Effector memory CD4-positive, alpha-beta T cell (primary cell): Measurements from ENCODE around the gene PADI2.

Experiments used
- DNase-seq, 3 donors: peaks; one replicate each; pipeline ENCODE4 v3.0.0-alpha.2; 2020
- H3K27ac ChIP-seq: 2 replicates; pipeline ENCODE4 v1.7.0; 2013; ENCODE audit warnings: mild to moderate bottlenecking, low read length, moderate library complexity; ENCODE audit not compliant: insufficient read depth, poor library complexity, severe bottlenecking
- H3K27me3 ChIP-seq: replicated peaks from 2 replicates; pipeline ENCODE4 v1.7.0; 2013; ENCODE audit warnings: mild to moderate bottlenecking, low read length; ENCODE audit not compliant: insufficient read depth, control insufficient read depth, poor library complexity, severe bottlenecking
- H3K36me3 ChIP-seq: 2 replicates; pipeline ENCODE4 v1.7.0; 2013; ENCODE audit warnings: mild to moderate bottlenecking, low read length, moderate library complexity; ENCODE audit not compliant: control insufficient read depth, insufficient read depth
- H3K4me1 ChIP-seq: 2 replicates; pipeline ENCODE4 v1.7.0; 2013; ENCODE audit warnings: low read length, mild to moderate bottlenecking; ENCODE audit not compliant: control insufficient read depth, insufficient read depth, poor library complexity, severe bottlenecking
- H3K4me3 ChIP-seq: 2 replicates; pipeline ENCODE4 v1.7.0; 2013; ENCODE audit warnings: low read length, low read depth, mild to moderate bottlenecking; ENCODE audit not compliant: insufficient read depth, poor library complexity, severe bottlenecking
- H3K9me3 ChIP-seq: 2 replicates; pipeline ENCODE4 v1.7.0; 2013; ENCODE audit warnings: mild to moderate bottlenecking, low read length, moderate library complexity; ENCODE audit not compliant: control insufficient read depth

Gene PADI2

DNA sequence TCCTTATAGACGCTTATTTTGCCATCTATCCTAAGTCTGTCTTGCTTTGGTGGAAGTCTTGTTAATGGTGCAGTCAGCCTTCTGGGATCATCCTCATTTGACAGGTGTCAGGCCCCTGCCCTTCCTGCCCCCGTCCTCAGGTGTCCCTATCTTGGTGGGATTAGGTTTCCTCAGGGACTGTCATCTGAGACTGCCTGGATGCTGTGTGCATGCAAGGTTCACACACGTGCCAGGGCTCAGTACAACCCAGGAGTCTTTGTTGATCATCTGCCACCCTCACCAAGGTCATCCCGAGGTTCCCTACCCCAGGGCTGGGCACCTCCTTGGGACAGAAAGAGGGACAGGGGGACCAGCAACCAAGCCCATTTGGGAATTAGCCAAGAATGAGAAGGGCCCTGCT lies 18.0 kb downstream of the PADI2 start:
- H3K36me3 ChIP-seq: no peaks in the 10 kb centered on the region
- no peak overlapping the region for H3K27ac ChIP-seq
- DNase-seq: no peak
- H3K9me3 ChIP-seq: no peaks in the 10 kb centered on the region
- H3K27me3 ChIP-seq: no peaks in the 10 kb centered on the region
- H3K4me1 ChIP-seq: no peaks in the 10 kb centered on the region
- H3K4me3 ChIP-seq: no peak overlapping the region

DNA sequence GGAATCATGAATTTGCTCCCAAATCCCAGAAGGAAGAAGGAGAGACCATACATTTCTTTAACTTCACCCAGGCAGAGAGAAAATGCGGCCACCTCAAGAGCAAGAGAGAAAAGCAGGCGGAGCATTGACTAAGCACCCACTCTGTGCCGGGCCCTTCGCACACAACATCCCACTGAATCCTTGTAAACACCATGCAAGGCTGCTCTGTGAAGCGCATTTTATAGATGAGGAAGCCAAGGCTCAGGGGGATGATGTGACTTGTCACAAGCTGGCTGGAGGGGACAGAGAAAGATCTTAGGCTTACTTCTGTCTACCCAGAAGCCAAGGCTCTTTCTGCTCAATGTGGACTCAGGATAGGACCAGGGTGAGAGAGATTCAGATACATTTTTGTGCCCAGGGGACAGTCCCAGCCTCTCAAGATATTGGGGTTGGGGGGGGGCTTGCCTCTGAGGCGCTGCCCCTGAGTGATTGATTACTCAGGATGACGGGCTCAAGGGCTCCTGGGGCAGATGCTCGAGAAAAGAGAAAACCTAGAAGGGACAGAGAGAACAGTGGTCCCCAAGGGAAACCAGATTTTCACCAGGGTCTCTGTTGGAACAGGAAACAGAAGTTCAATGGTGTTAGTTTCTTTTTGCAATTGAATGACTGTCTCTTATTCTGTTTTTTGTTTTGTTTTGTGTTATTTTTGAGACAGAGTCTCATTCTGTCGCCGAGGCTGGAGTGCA lies 19.5 kb downstream of the PADI2 start:
- no peak for DNase-seq
- Histone ChIP-seq H3K4me1 (no peaks in the 10 kb centered on the region), H3K27ac (no peak overlapping the region), H3K36me3 (no peaks in the 10 kb centered on the region), H3K27me3 (no peaks in the 10 kb centered on the region), H3K9me3 (no peaks in the 10 kb centered on the region), H3K4me3 (no peak overlapping the region)

DNA sequence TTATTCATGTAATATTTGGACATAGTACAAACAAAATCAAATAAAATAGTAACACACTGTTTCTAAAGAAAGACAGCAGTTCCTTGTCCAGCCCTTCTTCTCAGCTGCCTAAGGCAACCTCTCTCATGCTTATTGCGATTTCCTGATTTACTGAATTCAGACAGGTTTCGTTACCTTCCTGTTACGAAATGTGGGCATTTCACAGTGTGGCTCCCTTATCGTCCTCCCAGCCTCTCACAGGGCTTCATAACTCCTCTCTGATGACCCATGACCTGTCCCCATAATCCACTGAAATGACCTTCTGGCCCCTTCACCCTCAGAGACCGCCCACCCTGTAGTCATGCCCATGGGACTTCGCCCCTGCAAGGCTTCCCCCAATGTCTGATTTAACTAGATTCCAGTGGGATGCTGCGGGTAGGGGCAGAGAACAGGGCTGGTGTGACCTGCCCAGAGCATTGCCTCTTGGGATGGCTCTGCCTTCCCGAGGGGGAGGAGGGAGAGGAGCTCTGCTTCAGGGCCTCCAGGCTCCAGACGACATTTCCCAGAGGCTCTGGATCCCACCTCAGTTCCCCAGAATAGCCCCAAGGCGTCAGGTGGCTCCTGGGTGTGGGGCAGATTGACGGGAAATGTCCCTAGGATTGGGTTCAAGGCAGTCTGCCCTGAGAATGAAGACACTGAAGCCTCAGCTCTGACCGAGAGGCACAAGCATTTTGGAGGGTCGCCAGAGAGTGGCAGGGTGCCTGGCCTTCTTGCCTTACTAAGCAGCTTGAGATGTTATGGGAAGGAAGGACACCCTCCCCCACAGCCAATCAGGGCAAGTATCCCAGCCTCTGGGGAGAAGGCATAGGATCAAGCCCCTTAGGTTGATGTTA lies 20.6 kb downstream of the PADI2 start:
- no peak for DNase-seq
- Histone ChIP-seq H3K4me1 (no peaks in the 10 kb centered on the region), H3K27ac (no peak overlapping the region), H3K27me3 (no peaks in the 10 kb centered on the region), H3K36me3 (no peaks in the 10 kb centered on the region), H3K4me3 (no peak overlapping the region), H3K9me3 (no peaks in the 10 kb centered on the region)

DNA sequence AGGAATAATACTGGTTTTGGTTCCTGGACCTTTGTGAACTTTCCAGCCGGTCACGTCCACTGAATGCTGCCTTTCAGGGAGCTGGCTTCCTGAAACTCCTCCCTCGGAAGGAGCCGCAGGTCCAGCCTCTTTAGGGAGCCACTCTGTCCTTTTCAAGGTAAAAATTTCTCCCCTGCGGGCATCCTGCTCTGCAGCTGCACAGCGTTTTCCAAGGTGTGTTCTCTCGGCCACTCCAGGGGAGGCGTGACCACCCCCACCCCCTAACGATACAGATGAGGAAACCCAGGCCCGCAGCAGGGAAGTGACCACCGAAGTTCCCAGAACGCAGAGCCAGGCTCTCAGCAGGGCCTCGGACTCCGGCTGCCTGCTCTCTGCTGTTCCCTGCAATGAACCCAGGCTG lies 21.5 kb downstream of the PADI2 start:
- Histone ChIP-seq H3K27me3 (no peaks in the 10 kb centered on the region), H3K4me1 (no peaks in the 10 kb centered on the region), H3K4me3 (no peak overlapping the region), H3K36me3 (no peaks in the 10 kb centered on the region), H3K9me3 (no peaks in the 10 kb centered on the region), H3K27ac (no peak overlapping the region)
- no peak for DNase-seq

DNA sequence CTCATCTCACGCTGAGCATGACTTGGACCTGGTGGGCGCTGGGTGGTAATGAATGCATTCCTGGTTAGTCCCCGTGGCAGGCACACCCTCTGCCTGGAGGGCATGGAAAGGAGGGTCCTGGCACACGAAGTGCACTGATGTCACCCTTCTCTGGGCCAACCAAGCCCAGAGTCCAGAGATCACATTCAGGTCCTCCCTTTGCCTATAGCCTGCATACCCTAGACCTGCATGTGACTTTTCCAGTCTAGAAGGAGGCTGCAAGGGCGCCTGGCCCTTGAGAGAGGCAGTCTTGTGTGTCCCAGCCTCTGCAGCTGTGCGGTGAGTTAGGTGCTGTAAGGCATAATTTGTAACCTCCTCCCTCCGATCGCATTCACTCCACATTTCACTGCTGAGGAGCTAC lies 22.1 kb downstream of the PADI2 start:
- no peak for DNase-seq
- H3K27ac ChIP-seq: no peak overlapping the region
- no peaks in the 10 kb centered on the region for H3K36me3 ChIP-seq
- H3K27me3 ChIP-seq: no peaks in the 10 kb centered on the region
- H3K9me3 ChIP-seq: no peaks in the 10 kb centered on the region
- no peak overlapping the region for H3K4me3 ChIP-seq
- no peaks in the 10 kb centered on the region for H3K4me1 ChIP-seq

DNA sequence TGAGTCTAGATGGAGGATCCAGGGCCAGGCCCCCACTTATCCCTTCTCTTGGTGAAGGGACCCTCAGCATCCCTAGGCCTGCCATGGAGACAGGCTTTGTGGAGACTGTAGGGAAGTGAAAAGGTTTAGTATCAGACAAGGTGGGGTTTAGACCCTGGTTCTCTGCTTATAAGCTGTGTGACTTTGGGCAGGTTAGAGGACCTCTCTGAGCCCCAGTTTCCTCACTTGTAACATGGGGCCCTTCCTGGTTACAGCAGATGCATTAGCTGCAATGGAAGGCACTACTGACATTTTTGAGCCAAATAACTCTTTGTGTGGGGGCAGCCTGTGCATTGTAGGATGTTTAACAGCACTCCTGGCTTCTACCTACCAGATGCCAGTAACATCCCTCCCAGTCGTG lies 22.7 kb downstream of the PADI2 start:
- Histone ChIP-seq H3K27ac (no peak overlapping the region), H3K27me3 (no peaks in the 10 kb centered on the region), H3K4me1 (no peaks in the 10 kb centered on the region), H3K4me3 (no peak overlapping the region), H3K9me3 (no peaks in the 10 kb centered on the region), H3K36me3 (no peaks in the 10 kb centered on the region)
- DNase-seq: no peak

DNA sequence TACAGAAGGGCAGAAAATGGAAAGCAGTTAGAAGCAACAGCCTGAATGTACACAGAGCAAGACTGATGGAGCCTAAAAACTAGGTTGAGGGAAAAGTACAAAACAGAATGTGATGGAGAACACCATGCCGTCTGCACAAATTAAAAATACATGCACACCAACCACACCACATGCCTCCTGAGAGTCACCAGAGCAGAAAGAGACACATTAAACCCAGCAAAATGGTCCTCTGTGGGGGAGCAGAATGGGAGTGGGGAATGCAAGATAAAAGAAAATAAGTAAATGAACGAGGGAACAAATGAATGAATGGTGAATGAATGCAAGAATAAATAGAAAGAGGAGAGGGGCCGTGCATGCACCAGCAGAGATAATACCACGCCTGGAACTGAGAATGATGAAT lies 24.1 kb downstream of the PADI2 start:
- Histone ChIP-seq H3K36me3 (no peaks in the 10 kb centered on the region), H3K27ac (no peak overlapping the region), H3K4me1 (no peaks in the 10 kb centered on the region), H3K27me3 (no peaks in the 10 kb centered on the region), H3K9me3 (no peaks in the 10 kb centered on the region), H3K4me3 (no peak overlapping the region)
- no peak for DNase-seq

DNA sequence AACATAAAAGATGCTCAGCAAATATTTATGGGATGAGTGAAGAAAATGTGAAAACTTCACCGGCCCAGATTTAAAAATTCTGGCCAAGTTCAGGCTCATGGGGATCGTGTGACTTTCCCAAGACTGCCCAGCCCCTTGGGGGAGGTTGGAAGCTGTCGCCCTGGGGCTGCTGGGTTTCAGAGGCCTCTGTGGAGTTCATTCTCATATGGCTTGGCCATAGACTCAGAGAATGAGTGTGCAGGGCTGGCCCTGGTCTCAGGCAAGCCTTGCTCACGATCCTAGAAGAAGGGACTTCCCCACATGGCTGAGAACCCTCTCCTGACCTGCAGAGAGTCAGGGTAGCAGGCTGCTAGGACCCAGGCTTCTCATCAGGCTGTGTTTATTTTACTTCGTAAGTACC lies 24.6 kb downstream of the PADI2 start:
- H3K4me3 ChIP-seq: no peak overlapping the region
- H3K9me3 ChIP-seq: no peaks in the 10 kb centered on the region
- DNase-seq: no peak
- no peaks in the 10 kb centered on the region for H3K27me3 ChIP-seq
- H3K36me3 ChIP-seq: no peaks in the 10 kb centered on the region
- no peaks in the 10 kb centered on the region for H3K4me1 ChIP-seq
- H3K27ac ChIP-seq: no peak overlapping the region

DNA sequence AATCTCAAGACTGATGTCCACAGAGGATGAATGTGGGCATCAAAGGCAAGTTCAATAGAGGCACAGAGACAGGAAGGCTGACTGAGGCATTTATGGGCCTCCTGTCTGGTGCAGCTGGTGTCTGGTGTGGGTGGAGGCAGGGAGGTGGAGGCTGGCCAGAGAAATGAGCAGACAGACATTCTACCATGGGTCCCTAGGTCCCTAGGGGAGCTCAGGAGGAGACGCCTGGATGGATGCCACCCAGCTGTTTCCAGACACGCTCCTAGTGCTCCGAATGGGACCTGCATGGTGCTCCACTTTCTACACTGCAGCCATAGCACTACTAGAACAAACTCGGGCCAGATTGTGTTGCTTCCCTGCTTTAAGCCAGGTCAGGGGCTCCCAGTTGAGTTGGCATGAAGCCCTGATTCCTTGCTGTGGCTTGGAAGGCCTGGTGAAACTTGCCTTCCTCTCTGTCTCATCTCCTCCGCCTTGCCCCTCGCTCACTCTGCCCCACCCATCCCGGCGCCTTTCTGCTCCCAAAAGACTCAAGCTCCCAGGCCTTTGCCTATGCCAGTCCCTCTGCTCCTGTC lies 25.3 kb downstream of the PADI2 start:
- H3K4me1 ChIP-seq: no peaks in the 10 kb centered on the region
- no peaks in the 10 kb centered on the region for H3K27me3 ChIP-seq
- H3K4me3 ChIP-seq: no peak overlapping the region
- H3K36me3 ChIP-seq: no peaks in the 10 kb centered on the region
- DNase-seq: no peak
- H3K27ac ChIP-seq: no peak overlapping the region
- no peaks in the 10 kb centered on the region for H3K9me3 ChIP-seq

DNA sequence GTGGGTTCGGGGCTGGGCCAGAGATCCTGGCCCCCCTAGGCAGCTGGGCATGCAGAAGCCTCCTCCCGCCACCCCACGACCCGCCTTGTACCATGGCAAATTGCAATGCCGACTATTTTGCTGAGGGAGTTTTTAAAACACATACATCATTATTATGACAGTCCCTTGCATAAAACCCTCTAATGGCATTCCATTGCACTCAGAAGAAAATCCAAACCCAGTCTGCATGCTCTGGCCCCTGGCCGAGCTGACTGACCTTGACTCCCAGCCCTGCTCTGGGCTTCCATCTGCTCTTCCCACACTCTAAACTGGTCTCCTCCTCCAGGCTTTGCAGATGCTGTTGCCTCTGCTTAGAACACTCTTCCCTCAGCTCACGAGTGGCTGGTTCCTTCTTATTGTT lies 28.0 kb downstream of the PADI2 start:
- Histone ChIP-seq H3K27ac (no peak overlapping the region), H3K4me1 (no peaks in the 10 kb centered on the region), H3K27me3 (no peaks in the 10 kb centered on the region), H3K4me3 (no peak overlapping the region), H3K9me3 (no peaks in the 10 kb centered on the region), H3K36me3 (no peaks in the 10 kb centered on the region)
- DNase-seq: no peak
